AG09319 (cell line): ENCODE data around the gene GPR158.

Experiments used
- DNase-seq: peaks from one replicate; pipeline ENCODE4 v3.0.0-alpha.2; 2010; ENCODE audit warnings: low read depth; ENCODE audit errors: extremely low read depth
- TF ChIP-seq, protein P1 (sequence below): IDR thresholded peaks from 2 replicates; pipeline ENCODE4 v1.5.1; 2011; ENCODE audit warnings: low read depth, mild to moderate bottlenecking, inconsistent platforms, low read length, moderate library complexity

GPR158 gene

DNA sequence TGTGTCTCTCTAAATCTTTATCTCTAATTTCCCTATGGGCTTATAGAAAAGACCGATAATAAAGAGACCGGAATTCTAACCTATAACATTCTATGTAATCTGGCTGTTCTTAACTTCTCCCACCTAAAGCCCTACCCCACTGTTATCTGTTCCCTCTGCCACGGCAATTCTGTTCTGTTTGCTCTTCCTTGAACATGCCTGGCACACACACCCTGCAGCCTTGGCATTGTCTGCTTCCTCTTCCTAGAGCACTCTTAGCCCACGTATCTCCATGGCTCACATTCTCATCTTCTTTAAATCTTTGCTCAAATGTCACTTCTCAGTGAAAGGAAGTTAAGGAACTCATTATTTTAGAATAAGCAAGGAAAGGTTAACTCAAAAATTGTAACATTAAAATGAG, 309.2 kb downstream of the GPR158 start:
- DNase-seq = no peak
- TF ChIP-seq, protein P1, sequence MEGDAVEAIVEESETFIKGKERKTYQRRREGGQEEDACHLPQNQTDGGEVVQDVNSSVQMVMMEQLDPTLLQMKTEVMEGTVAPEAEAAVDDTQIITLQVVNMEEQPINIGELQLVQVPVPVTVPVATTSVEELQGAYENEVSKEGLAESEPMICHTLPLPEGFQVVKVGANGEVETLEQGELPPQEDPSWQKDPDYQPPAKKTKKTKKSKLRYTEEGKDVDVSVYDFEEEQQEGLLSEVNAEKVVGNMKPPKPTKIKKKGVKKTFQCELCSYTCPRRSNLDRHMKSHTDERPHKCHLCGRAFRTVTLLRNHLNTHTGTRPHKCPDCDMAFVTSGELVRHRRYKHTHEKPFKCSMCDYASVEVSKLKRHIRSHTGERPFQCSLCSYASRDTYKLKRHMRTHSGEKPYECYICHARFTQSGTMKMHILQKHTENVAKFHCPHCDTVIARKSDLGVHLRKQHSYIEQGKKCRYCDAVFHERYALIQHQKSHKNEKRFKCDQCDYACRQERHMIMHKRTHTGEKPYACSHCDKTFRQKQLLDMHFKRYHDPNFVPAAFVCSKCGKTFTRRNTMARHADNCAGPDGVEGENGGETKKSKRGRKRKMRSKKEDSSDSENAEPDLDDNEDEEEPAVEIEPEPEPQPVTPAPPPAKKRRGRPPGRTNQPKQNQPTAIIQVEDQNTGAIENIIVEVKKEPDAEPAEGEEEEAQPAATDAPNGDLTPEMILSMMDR = no peak

GRCh38 chr10:25487266-25487665, 312.5 kb downstream of the GPR158 start:
- TF ChIP-seq, protein P1 = no peak
- no peak for DNase-seq

DNA sequence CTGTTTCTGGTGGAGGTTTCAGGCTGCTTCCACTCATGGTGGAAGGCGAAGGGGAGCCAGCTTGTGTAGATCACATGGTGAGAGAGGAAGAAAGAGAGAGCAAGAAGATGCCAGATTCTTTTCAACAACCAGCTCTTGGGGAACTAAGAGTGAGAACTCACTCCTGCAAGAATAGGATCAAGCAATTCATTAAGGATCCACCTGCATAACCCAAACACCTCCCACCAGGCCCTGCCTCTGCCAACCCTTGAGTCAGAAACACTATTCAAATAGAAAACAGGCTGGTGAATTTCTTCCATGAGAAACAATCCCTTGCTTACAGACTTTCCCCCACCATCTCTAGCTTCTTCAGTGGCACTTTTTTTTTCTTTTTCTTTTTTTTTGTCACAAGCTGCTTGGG, 317.2 kb downstream of the GPR158 start:
- TF ChIP-seq, protein P1 = no peak

DNA sequence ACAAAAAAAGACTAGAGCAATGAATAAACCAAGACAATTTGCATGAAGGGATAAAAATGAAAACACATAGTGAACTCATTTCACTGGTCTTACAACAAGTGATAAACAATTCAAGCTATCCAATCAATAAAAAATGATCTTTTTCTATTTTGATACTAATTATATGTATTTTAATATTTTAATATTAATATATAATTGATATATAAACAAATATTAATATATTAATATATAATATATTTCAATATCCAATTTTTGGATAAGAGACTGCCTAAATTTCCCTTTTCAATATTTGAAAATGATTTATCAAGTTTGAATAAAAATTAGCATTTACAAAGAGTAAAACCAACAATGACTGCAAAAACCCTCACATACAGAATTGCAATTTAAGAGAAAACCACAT, 317.9 kb downstream of the GPR158 start:
- TF ChIP-seq, protein P1 = no peak
- no peak for DNase-seq

More for the DNA sequence above, 317.2 kb downstream of the GPR158 start:
- DNase-seq = no peak

- no peak for DNase-seq
These were observed 318.5 kb downstream of the GPR158 start for GRCh38 chr10:25493122-25493893.

DNA sequence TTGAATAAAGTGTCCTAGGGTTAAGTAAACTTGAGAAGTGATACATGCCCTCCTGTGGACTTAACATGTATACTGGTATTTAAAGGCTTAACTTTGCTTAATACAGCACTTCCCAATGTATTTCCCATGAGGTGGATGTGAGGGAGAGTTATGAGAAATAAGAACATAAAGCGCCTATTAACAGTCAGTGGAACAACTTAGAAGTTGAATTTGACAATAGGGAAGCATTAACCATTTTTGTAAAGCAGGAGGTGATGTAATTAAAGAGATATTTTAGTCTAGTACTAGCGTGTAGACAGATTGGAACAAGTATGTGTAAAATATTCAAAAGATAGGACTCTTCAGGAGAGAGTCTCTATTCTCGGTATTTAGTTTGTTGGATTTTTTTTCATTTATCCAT, 322.4 kb downstream of the GPR158 start:
- TF ChIP-seq, protein P1 = no peak
- no peak for DNase-seq

More at GRCh38 chr10:25493122-25493893, 318.5 kb downstream of the GPR158 start:
- TF ChIP-seq, protein P1 = no peak

DNA sequence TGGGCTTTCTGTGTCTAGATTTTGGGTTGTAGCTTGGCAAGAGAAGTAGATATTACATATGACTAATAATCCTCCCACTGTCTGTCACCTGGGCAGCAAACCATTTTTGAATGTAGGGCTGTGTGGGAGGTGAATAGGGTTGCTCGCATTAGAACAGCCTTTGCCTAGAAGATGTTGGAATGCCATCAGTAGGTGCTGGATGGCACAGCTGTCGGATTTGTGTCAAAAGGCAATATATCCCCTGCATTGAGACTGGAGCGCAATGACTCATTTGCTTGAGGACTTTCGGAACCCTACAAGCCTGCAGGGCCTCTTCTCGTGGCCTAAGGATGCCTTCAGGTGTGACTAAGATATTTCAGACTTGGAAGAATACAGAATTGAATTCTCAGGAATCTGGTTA, 323.8 kb downstream of the GPR158 start:
- DNase-seq = no peak
- TF ChIP-seq, protein P1 = no peak
